Measurements from ENCODE around the gene NEAT1.

Gene NEAT1

DNA sequence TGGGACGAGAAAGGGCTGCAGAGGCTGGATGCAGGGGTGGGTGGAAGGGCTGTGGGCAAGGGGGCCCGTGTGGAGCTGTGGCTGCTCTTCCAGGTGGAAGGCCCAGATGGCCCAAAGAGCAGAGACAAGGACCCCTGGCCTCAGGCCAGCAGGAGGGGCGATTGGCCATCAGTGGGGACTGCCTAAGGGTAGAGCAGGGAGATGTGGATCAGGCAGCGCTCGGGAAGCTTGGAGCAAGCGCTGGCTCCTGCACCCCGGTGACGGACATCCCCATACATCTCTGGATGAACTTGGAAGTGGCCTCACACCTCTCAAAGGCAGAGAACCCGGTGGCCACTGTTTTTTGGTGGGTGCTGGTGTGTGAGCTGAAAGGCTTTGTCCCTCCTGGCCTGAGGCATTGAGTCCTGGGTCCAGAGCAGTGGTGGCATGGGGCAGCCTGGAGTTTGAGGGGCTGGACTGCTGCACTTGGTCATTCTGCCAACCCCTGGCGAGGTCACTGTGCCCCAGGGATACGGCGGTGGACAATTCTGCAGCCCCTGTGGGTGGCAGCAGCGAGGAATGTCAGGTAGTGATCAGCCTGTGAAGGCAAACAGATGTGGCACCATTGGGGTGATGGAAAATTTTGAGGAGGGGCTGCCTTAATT is 30.3 kb upstream of the NEAT1 start:
- TF ChIP-seq ZNF384 (IDR thresholded peaks at IDR 0.05): no peak
- no peak for TF ChIP-seq NFRKB (IDR thresholded peaks at IDR 0.05)
- no peak for TF ChIP-seq SP1 (IDR thresholded peaks at IDR 0.05)
- TF ChIP-seq LEF1 (IDR thresholded peaks at IDR 0.05; ENCODE audit: borderline replicate concordance): no peak
- no peak for TF ChIP-seq BHLHE40 (IDR thresholded peaks at IDR 0.05; ENCODE audit: borderline replicate concordance)
- TF ChIP-seq SUZ12 (IDR thresholded peaks at IDR 0.05): no peak
- no peak for TF ChIP-seq FOXA1 (IDR thresholded peaks at IDR 0.05)
- no peak for TF ChIP-seq HDGF (IDR thresholded peaks at IDR 0.05; ENCODE audit: borderline replicate concordance)
- ChIA-PET CTCF (no interaction called here), POLR2A (interaction anchor here (6.2 to 16.9 kb wide), 2 partner anchors 28 to 107 kb away, joined by 38 to 264 read pairs; partner anchors contain the start of genes MALAT1 and NEAT1)
- DNase-seq (ENCODE audit: extremely low spot score): no peak

DNA sequence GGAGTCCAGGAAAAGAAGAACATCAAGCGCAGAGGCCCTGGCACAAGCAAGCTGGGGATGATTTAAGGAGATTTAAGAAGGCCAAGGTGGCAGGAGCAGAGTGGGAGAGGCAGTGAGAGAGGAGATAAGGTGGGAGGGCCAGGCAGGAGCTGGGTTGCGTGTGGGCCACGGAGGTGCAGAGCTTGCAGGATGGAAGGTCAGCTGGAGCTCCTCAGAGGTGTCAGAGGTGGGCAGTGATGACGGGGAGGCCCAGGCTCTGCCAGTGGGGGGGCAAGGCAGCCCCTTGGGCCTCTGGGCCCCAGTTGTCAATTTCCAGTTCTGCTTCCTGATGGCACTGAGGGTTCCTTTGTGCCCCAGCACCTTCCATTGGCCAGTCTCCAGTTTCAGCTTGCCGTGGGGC is 29.7 kb upstream of the NEAT1 start:
- CTCF ChIA-PET: no interaction called here
- POLR2A ChIA-PET: interaction anchor here (16.9 kb wide), 1 partner anchor 27 kb away, joined by 264 read pairs; the partner anchor contains the start of gene NEAT1
- TF ChIP-seq FOXK2 (IDR thresholded peaks at IDR 0.05): no peak
- TF ChIP-seq HDGF (IDR thresholded peaks at IDR 0.05; ENCODE audit: borderline replicate concordance): no peak
- TF ChIP-seq SP1 (IDR thresholded peaks at IDR 0.05): no peak
- TF ChIP-seq FOXM1 (IDR thresholded peaks at IDR 0.05; ENCODE audit: borderline replicate concordance): no peak
- TF ChIP-seq NFRKB (IDR thresholded peaks at IDR 0.05): no peak
- TF ChIP-seq LEF1 (IDR thresholded peaks at IDR 0.05; ENCODE audit: borderline replicate concordance): no peak
- TF ChIP-seq ELF4 (IDR thresholded peaks at IDR 0.05): no peak
- no peak for TF ChIP-seq L3MBTL2 (conservative IDR thresholded peaks at IDR 0.05)
- TF ChIP-seq ZNF384 (IDR thresholded peaks at IDR 0.05): no peak
- no peak for TF ChIP-seq TARDBP (IDR thresholded peaks at IDR 0.05)
- TF ChIP-seq FOXA1 (IDR thresholded peaks at IDR 0.05): no peak
- TF ChIP-seq CTBP1 (IDR thresholded peaks at IDR 0.05; ENCODE audit: borderline replicate concordance): no peak
- TF ChIP-seq BHLHE40 (IDR thresholded peaks at IDR 0.05; ENCODE audit: borderline replicate concordance): no peak
- TF ChIP-seq, protein P1, sequence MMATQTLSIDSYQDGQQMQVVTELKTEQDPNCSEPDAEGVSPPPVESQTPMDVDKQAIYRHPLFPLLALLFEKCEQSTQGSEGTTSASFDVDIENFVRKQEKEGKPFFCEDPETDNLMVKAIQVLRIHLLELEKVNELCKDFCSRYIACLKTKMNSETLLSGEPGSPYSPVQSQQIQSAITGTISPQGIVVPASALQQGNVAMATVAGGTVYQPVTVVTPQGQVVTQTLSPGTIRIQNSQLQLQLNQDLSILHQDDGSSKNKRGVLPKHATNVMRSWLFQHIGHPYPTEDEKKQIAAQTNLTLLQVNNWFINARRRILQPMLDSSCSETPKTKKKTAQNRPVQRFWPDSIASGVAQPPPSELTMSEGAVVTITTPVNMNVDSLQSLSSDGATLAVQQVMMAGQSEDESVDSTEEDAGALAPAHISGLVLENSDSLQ (IDR thresholded peaks at IDR 0.05): no peak
- no peak for TF ChIP-seq SUZ12 (IDR thresholded peaks at IDR 0.05)
- no peak for TF ChIP-seq ARNT (IDR thresholded peaks at IDR 0.05)
- no peak for DNase-seq (ENCODE audit: extremely low spot score)

DNA sequence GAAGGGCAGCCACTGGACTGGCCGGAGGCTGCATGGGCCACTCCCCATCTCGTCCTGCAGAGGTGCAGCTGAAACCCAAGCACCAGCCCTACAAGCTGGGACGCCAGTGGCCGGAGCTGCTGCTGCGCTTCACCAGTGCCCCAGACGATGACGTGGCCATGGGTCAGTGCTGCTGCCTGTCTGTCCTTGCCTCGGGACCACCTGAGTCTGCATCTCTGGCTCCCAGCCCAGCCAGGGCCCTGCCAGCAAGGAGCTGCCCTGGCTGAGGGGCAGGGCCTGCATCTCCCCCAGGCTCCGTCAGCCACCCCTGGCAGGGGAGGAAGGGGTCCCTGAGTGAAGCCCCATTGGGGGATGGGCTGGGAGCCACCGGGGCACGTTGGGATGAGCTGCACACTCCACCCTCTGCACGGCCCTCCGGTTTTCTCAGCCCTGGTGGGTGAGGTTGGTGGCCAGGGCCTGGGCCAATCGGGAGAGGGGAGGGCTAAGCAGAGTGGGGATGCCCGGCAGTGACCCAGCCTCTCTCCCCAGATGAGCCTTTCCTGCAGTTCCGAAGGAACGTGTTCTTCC is 29.0 kb upstream of the NEAT1 start:
- DNase-seq (ENCODE audit: extremely low spot score): no peak
- TF ChIP-seq BHLHE40 (IDR thresholded peaks at IDR 0.05; ENCODE audit: borderline replicate concordance) (no peak), TARDBP (IDR thresholded peaks at IDR 0.05) (no peak), SP1 (IDR thresholded peaks at IDR 0.05) (no peak), FOXM1 (IDR thresholded peaks at IDR 0.05; ENCODE audit: borderline replicate concordance) (no peak), ELF4 (IDR thresholded peaks at IDR 0.05) (no peak), L3MBTL2 (conservative IDR thresholded peaks at IDR 0.05) (no peak), ARNT (IDR thresholded peaks at IDR 0.05) (no peak), CTBP1 (IDR thresholded peaks at IDR 0.05; ENCODE audit: borderline replicate concordance) (no peak), SUZ12 (IDR thresholded peaks at IDR 0.05) (no peak), LEF1 (IDR thresholded peaks at IDR 0.05; ENCODE audit: borderline replicate concordance) (no peak), HDGF (IDR thresholded peaks at IDR 0.05; ENCODE audit: borderline replicate concordance) (no peak), NFRKB (IDR thresholded peaks at IDR 0.05) (no peak), FOXA1 (IDR thresholded peaks at IDR 0.05) (no peak), FOXK2 (IDR thresholded peaks at IDR 0.05) (no peak), ZNF384 (IDR thresholded peaks at IDR 0.05) (no peak)
- TF ChIP-seq, protein P1 (IDR thresholded peaks at IDR 0.05): no peak
- ChIA-PET CTCF (no interaction called here), POLR2A (interaction anchor here (0.9 to 16.9 kb wide), 2 partner anchors 27 to 108 kb away, joined by 3 to 264 read pairs; partner anchors contain the start of gene NEAT1)

DNA sequence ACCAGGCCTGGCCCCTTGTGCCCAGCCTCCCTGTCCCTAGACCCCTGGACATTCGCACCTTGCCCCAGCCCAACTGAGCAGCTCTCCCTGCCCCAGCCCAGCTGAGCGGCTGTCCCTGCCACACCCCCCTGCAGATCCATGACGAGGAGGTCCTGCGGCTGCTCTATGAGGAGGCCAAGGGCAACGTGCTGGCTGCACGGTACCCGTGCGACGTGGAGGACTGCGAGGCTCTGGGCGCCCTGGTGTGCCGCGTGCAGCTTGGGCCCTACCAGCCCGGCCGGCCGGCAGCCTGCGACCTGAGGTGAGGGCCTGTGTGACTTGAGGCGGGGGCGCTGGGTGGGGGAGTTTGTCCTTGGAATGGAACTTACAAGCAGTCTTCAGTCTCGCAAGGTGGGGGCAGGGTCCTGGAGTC is 28.5 kb upstream of the NEAT1 start:
- ChIA-PET CTCF (no interaction called here), POLR2A (interaction anchor here (0.9 to 16.9 kb wide), 2 partner anchors 26 to 107 kb away, joined by 3 to 264 read pairs; partner anchors contain the start of gene NEAT1)
- TF ChIP-seq BHLHE40 (IDR thresholded peaks at IDR 0.05; ENCODE audit: borderline replicate concordance) (no peak), LEF1 (IDR thresholded peaks at IDR 0.05; ENCODE audit: borderline replicate concordance) (no peak), L3MBTL2 (conservative IDR thresholded peaks at IDR 0.05) (no peak), ARNT (IDR thresholded peaks at IDR 0.05) (no peak), SUZ12 (IDR thresholded peaks at IDR 0.05) (no peak), NFRKB (IDR thresholded peaks at IDR 0.05) (no peak), FOXA1 (IDR thresholded peaks at IDR 0.05) (no peak), FOXM1 (IDR thresholded peaks at IDR 0.05; ENCODE audit: borderline replicate concordance) (no peak), SP1 (IDR thresholded peaks at IDR 0.05) (no peak), HDGF (IDR thresholded peaks at IDR 0.05; ENCODE audit: borderline replicate concordance) (no peak), ZNF384 (IDR thresholded peaks at IDR 0.05) (no peak), CTBP1 (IDR thresholded peaks at IDR 0.05; ENCODE audit: borderline replicate concordance) (no peak)
- TF ChIP-seq, protein P1 (IDR thresholded peaks at IDR 0.05): no peak
- no peak for DNase-seq (ENCODE audit: extremely low spot score)

DNA sequence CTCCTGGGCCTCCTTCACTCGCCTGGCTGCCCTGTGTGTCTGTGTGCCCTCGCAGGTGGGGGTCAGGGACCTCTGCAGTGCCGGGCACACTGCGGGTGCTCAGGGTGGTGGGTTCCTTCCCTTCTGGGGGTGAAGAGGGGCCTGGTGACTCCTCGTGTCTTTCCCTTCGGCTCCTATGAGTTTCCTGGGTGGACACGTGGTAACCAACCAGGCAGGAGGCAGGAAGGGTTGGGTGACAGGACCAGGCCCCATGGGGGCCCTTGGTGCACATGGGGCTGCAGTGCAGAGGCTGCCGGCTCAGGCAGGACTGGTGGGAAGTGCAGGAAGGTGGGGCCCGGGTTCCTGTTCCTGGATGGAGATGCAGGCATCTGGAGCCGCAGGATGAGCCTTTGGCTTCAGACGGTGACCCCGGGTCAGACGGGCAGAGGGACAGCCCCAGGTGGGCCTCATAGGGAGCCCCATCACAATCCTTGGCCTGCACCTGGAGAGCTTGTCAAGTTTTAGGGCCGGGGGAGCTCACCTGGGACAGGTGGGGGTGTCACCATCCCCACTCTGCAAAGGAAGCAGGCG is 26.6 kb upstream of the NEAT1 start:
- ChIA-PET POLR2A (interaction anchor here (1.1 to 2.4 kb wide), 2 partner anchors 10 to 27 kb away, joined by 3 to 10 read pairs; partner anchors contain the start of genes FRMD8 and NEAT1), CTCF (interaction anchor here (0.5 kb wide), 1 partner anchor 19 kb away, joined by 3 read pairs; no protein-coding TSS in a partner anchor)
- DNase-seq (ENCODE audit: extremely low spot score): no peak
- no peak for TF ChIP-seq LEF1 (IDR thresholded peaks at IDR 0.05; ENCODE audit: borderline replicate concordance)
- TF ChIP-seq, protein P1 (IDR thresholded peaks at IDR 0.05): no peak
- no peak for TF ChIP-seq ELF4 (IDR thresholded peaks at IDR 0.05)
- no peak for TF ChIP-seq ARNT (IDR thresholded peaks at IDR 0.05)
- no peak for TF ChIP-seq TARDBP (IDR thresholded peaks at IDR 0.05)
- no peak for TF ChIP-seq ZNF384 (IDR thresholded peaks at IDR 0.05)
- no peak for TF ChIP-seq BHLHE40 (IDR thresholded peaks at IDR 0.05; ENCODE audit: borderline replicate concordance)
- TF ChIP-seq SP1 (IDR thresholded peaks at IDR 0.05): no peak
- no peak for TF ChIP-seq SUZ12 (IDR thresholded peaks at IDR 0.05)
- no peak for TF ChIP-seq FOXK2 (IDR thresholded peaks at IDR 0.05)
- no peak for TF ChIP-seq NFRKB (IDR thresholded peaks at IDR 0.05)

Data from HEK293T (cell line).